Endothelial cell of umbilical vein (primary cell): ENCODE measurements around the gene EFHC2. TPM values are rescaled to one million over a fixed set of nuclear protein-coding genes. Genes with fewer than 3 reads are reported as not detected.

ENCODE experiments used
- BruUV-seq: library from RNA; stranded (reverse); fragments of 400-500 nt; replicated peaks from 2 replicates; lab custom pipeline; 2021; lab: Mats Ljungman, UMichigan
- CTCF ChIA-PET: fragments of 300-600, 350-600 bp; sonication (Branson Sonifier 250); formaldehyde crosslinking; loops from one replicate; lab custom pipeline; 2021; ENCODE audit warnings: antibody characterized with exemption, inconsistent platforms; lab: Charles Lee
- POLR2A ChIA-PET: fragments of 300-600, 350-600 bp; sonication (Branson Sonifier 250); formaldehyde crosslinking; loops from one replicate; lab custom pipeline; 2021; ENCODE audit warnings: antibody characterized with exemption, inconsistent platforms; lab: Charles Lee
- DNase-seq: peaks from one replicate; pipeline ENCODE4 v3.0.0-alpha.2; 2011; ENCODE audit warnings: low read depth, low spot score
- FAIRE-seq: peaks from 2 replicates; lab custom pipeline; 2011; peaks lifted over from hg19 to GRCh38; lab: Jason Lieb, UNC
- H2AFZ ChIP-seq: 2 replicates; pipeline ENCODE4 v1.6.0; 2012; ENCODE audit warnings: low read depth, low read length, control low read depth, inconsistent platforms
- H3K27ac ChIP-seq: 2 replicates; pipeline ENCODE4 v1.5.1; 2011; ENCODE audit warnings: low read depth, mild to moderate bottlenecking, control low read depth, low read length, moderate library complexity; ENCODE audit not compliant: insufficient read depth
- H3K27me3 ChIP-seq, 2 experiments: 2 replicates each; pipeline versions ENCODE4 v1.6.0 to v1.6.1; 2011; ENCODE audit warnings: low read length in 2 of 2, mixed read lengths in 1 of 2; ENCODE audit not compliant: control insufficient read depth in 2 of 2, insufficient read depth in 2 of 2
- H3K36me3 ChIP-seq, 2 experiments: 2 replicates in 1 of 2; 3 replicates in 1 of 2; pipeline ENCODE4 v1.5.1; 2011; ENCODE audit warnings: low read length in 2 of 2, mild to moderate bottlenecking in 1 of 2, moderate library complexity in 1 of 2; ENCODE audit not compliant: control insufficient read depth in 2 of 2, insufficient read depth in 2 of 2; ENCODE audit errors: extremely low read depth in 1 of 2
- H3K4me1 ChIP-seq: 3 replicates; pipeline ENCODE4 v1.5.1; 2011; ENCODE audit warnings: mild to moderate bottlenecking, low read length; ENCODE audit not compliant: control insufficient read depth, insufficient read depth; ENCODE audit errors: extremely low read depth
- H3K4me2 ChIP-seq: 2 replicates; pipeline ENCODE4 v1.6.1; 2011; ENCODE audit warnings: low read length, control low read depth, mixed read lengths; ENCODE audit not compliant: insufficient read depth
- H3K4me3 ChIP-seq, 3 experiments: fragments of 200-600 bp in 1 of 3; sonication (generic), shearing (Covaris generic) in 1 of 3; replicated peaks in 1 of 3; 2 replicates each; pipeline ENCODE4 v1.5.1; 2011 to 2016; ENCODE audit warnings: control low read depth in 3 of 3, low read length in 3 of 3, mild to moderate bottlenecking in 2 of 3, inconsistent platforms in 1 of 3, low read depth in 1 of 3, moderate library complexity in 1 of 3; ENCODE audit not compliant: insufficient read depth in 1 of 3
- H3K79me2 ChIP-seq: 2 replicates; pipeline ENCODE4 v1.6.0; 2012; ENCODE audit warnings: low read length, inconsistent platforms; ENCODE audit not compliant: control insufficient read depth, insufficient read depth
- H3K9ac ChIP-seq: replicated peaks from 2 replicates; pipeline ENCODE3; 2011; ENCODE audit warnings: low read length, control low read depth; ENCODE audit not compliant: insufficient read depth; ENCODE audit errors: extremely low read depth
- H3K9me1 ChIP-seq: replicated peaks from 3 replicates; pipeline ENCODE4 v1.6.0; 2011; ENCODE audit warnings: mild to moderate bottlenecking, low read length; ENCODE audit not compliant: control insufficient read depth, insufficient read depth; ENCODE audit errors: extremely low read depth
- H3K9me3 ChIP-seq: replicated peaks from 2 replicates; pipeline ENCODE4 v1.5.1; 2012; ENCODE audit warnings: low read length, inconsistent platforms; ENCODE audit not compliant: control insufficient read depth, insufficient read depth
- H4K20me1 ChIP-seq: replicated peaks from 2 replicates; pipeline ENCODE3; 2011; ENCODE audit warnings: mild to moderate bottlenecking, low read length; ENCODE audit not compliant: control insufficient read depth, insufficient read depth; ENCODE audit errors: extremely low read depth
- CTCF ChIP-seq, 2 donors: IDR thresholded peaks; 1 replicate in 1 of 2; 2 replicates in 1 of 2; pipeline ENCODE4 v1.5.1; 2011; ENCODE audit warnings: low read length in 2 of 2, mild to moderate bottlenecking in 2 of 2, moderate library complexity in 2 of 2, control low read depth in 1 of 2, inconsistent platforms in 1 of 2, low read depth in 1 of 2; ENCODE audit not compliant: insufficient read depth in 1 of 2; ENCODE audit errors: extremely low read depth in 1 of 2
- EZH2 ChIP-seq: IDR thresholded peaks from 2 replicates; pipeline ENCODE4 v1.6.1; 2012; ENCODE audit warnings: borderline replicate concordance, low read depth, mild to moderate bottlenecking, moderate library complexity, low read length, inconsistent platforms; ENCODE audit not compliant: severe bottlenecking
- FOS ChIP-seq: IDR thresholded peaks from 2 replicates; pipeline ENCODE4 v1.6.1; 2011; ENCODE audit warnings: mild to moderate bottlenecking, low read length, moderate library complexity, borderline replicate concordance; ENCODE audit not compliant: insufficient read depth
- GATA2 ChIP-seq: IDR thresholded peaks from 2 replicates; pipeline ENCODE4 v1.7.0; 2011; ENCODE audit warnings: low read depth, mild to moderate bottlenecking, moderate library complexity, mixed read lengths, low read length; ENCODE audit not compliant: insufficient read length, insufficient read depth
- JUN ChIP-seq: IDR thresholded peaks from 2 replicates; pipeline ENCODE4 v1.6.1; 2011; ENCODE audit warnings: borderline replicate concordance, low read depth; ENCODE audit not compliant: insufficient read length, insufficient read depth
- MYC ChIP-seq: IDR thresholded peaks from one replicate; pipeline ENCODE4 v1.6.1; 2011; ENCODE audit warnings: mild to moderate bottlenecking, low read depth, low read length
- POLR2A ChIP-seq: IDR thresholded peaks from 2 replicates; pipeline ENCODE4 v1.6.1; 2012; ENCODE audit warnings: low read depth, mild to moderate bottlenecking, control low read depth, low read length
- POLR2AphosphoS5 ChIP-seq: IDR thresholded peaks from 2 replicates; pipeline ENCODE4 v1.6.1; 2012; ENCODE audit warnings: low read depth, mild to moderate bottlenecking, control low read depth, low read length, moderate library complexity; ENCODE audit not compliant: insufficient read depth
- dilution Hi-C: fragments of 300-500 bp; cut with MboI; formaldehyde crosslinking; loops from one replicate; pipeline ENCODE4 v1.15.0; 2019; ENCODE audit warnings: low sequenced_read_pairs; ENCODE audit not compliant: extremely low pct_ligation_motif_present
- intact Hi-C: fragments of 100-400 bp; cut with micrococcal nuclease; formaldehyde crosslinking; loops from one replicate; pipeline ENCODE4 v1.10.0; 2022
- polyA plus RNA-seq, 4 experiments: library from polyadenylated mRNA; depleted of rRNA in 3 of 4; stranded (reverse) in 3 of 4; unstranded in 1 of 4; fragments of >200 nt; gene quantifications; 2 replicates each; pipeline versions ENCODE4 v1.2.1 to v1.2.3, GENCODE V29; 2011 to 2012; ENCODE audit warnings: missing spikeins in 1 of 4
- total RNA-seq: library from RNA; stranded (reverse); gene quantifications from 2 replicates; pipeline ENCODE4 v1.2.3, GENCODE V29; 2021
- TF ChIP-seq, protein P1 (sequence below): IDR thresholded peaks from 2 replicates; pipeline ENCODE4 v1.6.1; 2011; ENCODE audit not compliant: insufficient read depth, insufficient read length

EFHC2 gene
- total and polyA plus RNA-seq, 2 donors (not counting 3 experiments of a cell fraction or from before 2014, with no cell fraction given) = not detected

DNA sequence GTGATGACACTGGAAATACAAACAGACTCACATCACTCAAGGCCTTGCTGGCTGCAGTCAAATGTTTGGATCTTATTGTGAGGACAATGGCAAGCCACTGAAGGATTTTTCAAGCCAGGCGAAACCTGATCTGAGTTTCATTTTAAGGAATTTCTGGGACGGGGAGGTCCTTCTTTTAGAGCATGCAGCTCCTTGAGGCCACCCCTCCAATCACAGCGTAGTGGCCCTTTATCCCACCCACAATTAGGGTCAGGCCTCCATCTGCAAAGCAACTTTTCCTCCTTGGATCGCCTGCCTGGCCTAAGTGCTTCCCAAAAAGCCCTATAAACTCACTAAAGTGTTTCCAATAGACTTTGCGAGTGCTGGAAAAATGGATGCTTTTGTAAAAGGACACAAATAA is 115.5 kb downstream of the EFHC2 start:
- POLR2A ChIA-PET = no interaction called here
- Histone ChIP-seq H3K4me3 (no peak overlapping the region), H3K9ac (no peak overlapping the region), H3K9me3 (no peaks in the 10 kb centered on the region), H3K79me2 (no peaks in the 10 kb centered on the region), H3K4me1 (no peaks in the 10 kb centered on the region), H2AFZ (no peak overlapping the region), H3K27me3 (no peaks in the 10 kb centered on the region), H3K9me1 (no peaks in the 10 kb centered on the region), H3K36me3 (no peaks in the 10 kb centered on the region), H3K27ac (no peak overlapping the region), H3K4me2 (no peak overlapping the region), H4K20me1 (no peaks in the 10 kb centered on the region)
- dilution Hi-C loops = no loop called here
- CTCF ChIA-PET = no interaction called here
- DNase-seq (no peak), FAIRE-seq (no peak)
- intact Hi-C loops = no loop called here
- TF ChIP-seq POLR2A = no peak
- TF ChIP-seq JUN = no peak
- no peak for TF ChIP-seq POLR2AphosphoS5
- no peak for TF ChIP-seq GATA2
- TF ChIP-seq, protein P1, sequence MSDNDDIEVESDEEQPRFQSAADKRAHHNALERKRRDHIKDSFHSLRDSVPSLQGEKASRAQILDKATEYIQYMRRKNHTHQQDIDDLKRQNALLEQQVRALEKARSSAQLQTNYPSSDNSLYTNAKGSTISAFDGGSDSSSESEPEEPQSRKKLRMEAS = no peak
- TF ChIP-seq EZH2 = no peak
- no peak for TF ChIP-seq CTCF (IDR thresholded peaks at IDR 0.05; ENCODE audit: extremely low read depth in 1 of 2, insufficient read depth in 1 of 2, low read depth in 1 of 2, low read length in 2 of 2)
- TF ChIP-seq MYC = no peak
- no peak for TF ChIP-seq FOS
- no TSS peak for BruUV-seq
